Memory B cell (primary cell): Measurements from ENCODE around the gene RGS6.

ENCODE experiments used
- ATAC-seq: fragments of 150-1000 bp; cut with Tn5 transposase; 2 replicates; pipeline ENCODE4 v1.10.0; 2021; ENCODE audit warnings: low read depth, mild to moderate bottlenecking, moderate library complexity
- DNase-seq, 2 donors: peaks; one replicate each; pipeline ENCODE4 v3.0.0; 2022; ENCODE audit warnings: low spot score in 2 of 2
- H3K27ac Mint-ChIP-seq: one replicate; pipeline ENCODE4 v1.8.0; 2022; ENCODE audit warnings: mild to moderate bottlenecking, moderate library complexity, mixed read lengths
- H3K27me3 Mint-ChIP-seq: one replicate; pipeline ENCODE4 v1.8.0; 2022; ENCODE audit warnings: mixed read lengths
- H3K36me3 Mint-ChIP-seq: one replicate; pipeline ENCODE4 v1.8.0; 2022; ENCODE audit warnings: mild to moderate bottlenecking, mixed read lengths
- H3K4me1 Mint-ChIP-seq: one replicate; pipeline ENCODE4 v1.8.0; 2022; ENCODE audit warnings: mixed read lengths
- H3K4me3 Mint-ChIP-seq: one replicate; pipeline ENCODE4 v1.8.0; 2022; ENCODE audit warnings: mild to moderate bottlenecking, moderate library complexity, mixed read lengths
- H3K9me3 Mint-ChIP-seq: one replicate; pipeline ENCODE4 v1.8.0; 2022; ENCODE audit warnings: mixed read lengths

The RGS6 gene

GRCh38 chr14:72094844-72095582, 162.8 kb downstream of the RGS6 start:
- DNase-seq (no peak), ATAC-seq (no peak)
- Mint-ChIP-seq H3K4me3 (no peak overlapping the region), H3K9me3 (no peaks in the 10 kb centered on the region), H3K36me3 (no peaks in the 10 kb centered on the region), H3K27ac (no peak overlapping the region), H3K27me3 (peaks cover 13% of the 10 kb centered on the region), H3K4me1 (peaks cover 4% of the 10 kb centered on the region)

GRCh38 chr14:72097173-72097783, 165.0 kb downstream of the RGS6 start:
- Mint-ChIP-seq H3K9me3 (no peaks in the 10 kb centered on the region), H3K4me3 (no peak overlapping the region), H3K4me1 (peaks cover 4% of the 10 kb centered on the region), H3K27me3 (peaks cover 13% of the 10 kb centered on the region), H3K36me3 (no peaks in the 10 kb centered on the region), H3K27ac (no peak overlapping the region)
- ATAC-seq (no peak), DNase-seq (no peak)

GRCh38 chr14:72098210-72098609, 166.0 kb downstream of the RGS6 start:
- ATAC-seq (no peak), DNase-seq (no peak)
- Mint-ChIP-seq H3K4me3 (no peak overlapping the region), H3K27me3 (peaks cover 13% of the 10 kb centered on the region), H3K27ac (no peak overlapping the region), H3K36me3 (no peaks in the 10 kb centered on the region), H3K9me3 (no peaks in the 10 kb centered on the region), H3K4me1 (peaks cover 4% of the 10 kb centered on the region)

GRCh38 chr14:72099566-72099965, 167.3 kb downstream of the RGS6 start:
- no peaks in the 10 kb centered on the region for H3K9me3 Mint-ChIP-seq
- peaks cover 7% of the 10 kb centered on the region for H3K4me1 Mint-ChIP-seq
- no peak overlapping the region for H3K4me3 Mint-ChIP-seq
- ATAC-seq (no peak), DNase-seq (no peak)
- no peaks in the 10 kb centered on the region for H3K36me3 Mint-ChIP-seq
- H3K27ac Mint-ChIP-seq, result no peak overlapping the region
- H3K27me3 Mint-ChIP-seq, result peaks cover 13% of the 10 kb centered on the region

GRCh38 chr14:72104011-72104613, 171.9 kb downstream of the RGS6 start:
- Mint-ChIP-seq H3K4me1 (peaks cover 3% of the 10 kb centered on the region), H3K4me3 (no peak overlapping the region), H3K27ac (no peak overlapping the region), H3K36me3 (no peaks in the 10 kb centered on the region), H3K9me3 (peaks cover 5% of the 10 kb centered on the region), H3K27me3 (peaks cover 11% of the 10 kb centered on the region)
- DNase-seq (peak; percentile 34 to 44), ATAC-seq (peak; percentile 46)

GRCh38 chr14:72111911-72112310, 179.7 kb downstream of the RGS6 start:
- H3K4me3 Mint-ChIP-seq, result no peak overlapping the region
- H3K9me3 Mint-ChIP-seq, result peaks cover 5% of the 10 kb centered on the region
- no peak overlapping the region for H3K27ac Mint-ChIP-seq
- H3K4me1 Mint-ChIP-seq, result no peaks in the 10 kb centered on the region
- no peaks in the 10 kb centered on the region for H3K36me3 Mint-ChIP-seq
- peaks cover 12% of the 10 kb centered on the region for H3K27me3 Mint-ChIP-seq
- DNase-seq (no peak), ATAC-seq (no peak)

GRCh38 chr14:72118841-72119240, 186.6 kb downstream of the RGS6 start:
- H3K27me3 Mint-ChIP-seq, result peaks cover 9% of the 10 kb centered on the region

GRCh38 chr14:72120315-72120714, 188.1 kb downstream of the RGS6 start:
- ATAC-seq, result no peak
- H3K36me3 Mint-ChIP-seq, result no peaks in the 10 kb centered on the region
- H3K4me1 Mint-ChIP-seq, result no peaks in the 10 kb centered on the region
- H3K27me3 Mint-ChIP-seq, result peaks cover 7% of the 10 kb centered on the region
- H3K27ac Mint-ChIP-seq, result no peak overlapping the region
- no peak for DNase-seq
- H3K4me3 Mint-ChIP-seq, result no peak overlapping the region
- H3K9me3 Mint-ChIP-seq, result peaks cover 1% of the 10 kb centered on the region

More at GRCh38 chr14:72118841-72119240, 186.6 kb downstream of the RGS6 start:
- no peak overlapping the region for H3K27ac Mint-ChIP-seq
- DNase-seq (no peak), ATAC-seq (no peak)
- no peaks in the 10 kb centered on the region for H3K36me3 Mint-ChIP-seq
- no peaks in the 10 kb centered on the region for H3K4me1 Mint-ChIP-seq
- no peak overlapping the region for H3K4me3 Mint-ChIP-seq
- no peaks in the 10 kb centered on the region for H3K9me3 Mint-ChIP-seq

- H3K27ac Mint-ChIP-seq, result no peak overlapping the region
Measured at GRCh38 chr14:72123755-72124154, 191.5 kb downstream of the RGS6 start.

GRCh38 chr14:72124171-72124570, 191.9 kb downstream of the RGS6 start:
- Mint-ChIP-seq H3K4me1 (no peaks in the 10 kb centered on the region), H3K36me3 (no peaks in the 10 kb centered on the region), H3K27me3 (peaks cover 8% of the 10 kb centered on the region), H3K4me3 (no peak overlapping the region), H3K27ac (no peak overlapping the region), H3K9me3 (peaks cover 3% of the 10 kb centered on the region)
- ATAC-seq, result no peak
- DNase-seq, result no peak

More at GRCh38 chr14:72123755-72124154, 191.5 kb downstream of the RGS6 start:
- DNase-seq (no peak), ATAC-seq (no peak)
- Mint-ChIP-seq H3K4me3 (no peak overlapping the region), H3K27me3 (peaks cover 11% of the 10 kb centered on the region), H3K36me3 (no peaks in the 10 kb centered on the region), H3K9me3 (peaks cover 3% of the 10 kb centered on the region), H3K4me1 (no peaks in the 10 kb centered on the region)

- H3K27me3 Mint-ChIP-seq, result peaks cover 12% of the 10 kb centered on the region
- H3K9me3 Mint-ChIP-seq, result peaks cover 3% of the 10 kb centered on the region
- H3K36me3 Mint-ChIP-seq, result no peaks in the 10 kb centered on the region
- H3K4me3 Mint-ChIP-seq, result no peak overlapping the region
- ATAC-seq (no peak), DNase-seq (no peak)
- no peaks in the 10 kb centered on the region for H3K4me1 Mint-ChIP-seq
- no peak overlapping the region for H3K27ac Mint-ChIP-seq
Measured at GRCh38 chr14:72126091-72126490, 193.9 kb downstream of the RGS6 start.

- H3K27ac Mint-ChIP-seq, result no peak overlapping the region
- DNase-seq, result no peak
- H3K4me3 Mint-ChIP-seq, result no peak overlapping the region
- H3K36me3 Mint-ChIP-seq, result no peaks in the 10 kb centered on the region
- peaks cover 12% of the 10 kb centered on the region for H3K27me3 Mint-ChIP-seq
- H3K9me3 Mint-ChIP-seq, result peaks cover 3% of the 10 kb centered on the region
- H3K4me1 Mint-ChIP-seq, result no peaks in the 10 kb centered on the region
- ATAC-seq, result no peak
Measured at GRCh38 chr14:72126561-72126960, 194.3 kb downstream of the RGS6 start.

GRCh38 chr14:72128629-72129028, 196.4 kb downstream of the RGS6 start:
- Mint-ChIP-seq H3K27ac (no peak overlapping the region), H3K4me1 (no peaks in the 10 kb centered on the region), H3K9me3 (peaks cover 3% of the 10 kb centered on the region), H3K36me3 (no peaks in the 10 kb centered on the region), H3K27me3 (peaks cover 15% of the 10 kb centered on the region), H3K4me3 (no peak overlapping the region)
- ATAC-seq, result no peak
- no peak for DNase-seq

GRCh38 chr14:72129291-72129690, 197.1 kb downstream of the RGS6 start:
- no peaks in the 10 kb centered on the region for H3K36me3 Mint-ChIP-seq
- H3K27ac Mint-ChIP-seq, result no peak overlapping the region
- no peak overlapping the region for H3K4me3 Mint-ChIP-seq
- DNase-seq, result no peak
- peaks cover 3% of the 10 kb centered on the region for H3K9me3 Mint-ChIP-seq
- peaks cover 20% of the 10 kb centered on the region for H3K27me3 Mint-ChIP-seq
- H3K4me1 Mint-ChIP-seq, result no peaks in the 10 kb centered on the region
- ATAC-seq, result no peak
